ENCODE results near the gene PRLR. TPM values are rescaled to one million over a fixed set of nuclear protein-coding genes. Genes with fewer than 3 reads are reported as not detected.

PRLR gene
- total and polyA plus RNA-seq, 9 of the 15 experiments (the other 6 are each of a cell fraction or from before 2014, with no cell fraction given) = 0.02 TPM; not detected in 8

DNA sequence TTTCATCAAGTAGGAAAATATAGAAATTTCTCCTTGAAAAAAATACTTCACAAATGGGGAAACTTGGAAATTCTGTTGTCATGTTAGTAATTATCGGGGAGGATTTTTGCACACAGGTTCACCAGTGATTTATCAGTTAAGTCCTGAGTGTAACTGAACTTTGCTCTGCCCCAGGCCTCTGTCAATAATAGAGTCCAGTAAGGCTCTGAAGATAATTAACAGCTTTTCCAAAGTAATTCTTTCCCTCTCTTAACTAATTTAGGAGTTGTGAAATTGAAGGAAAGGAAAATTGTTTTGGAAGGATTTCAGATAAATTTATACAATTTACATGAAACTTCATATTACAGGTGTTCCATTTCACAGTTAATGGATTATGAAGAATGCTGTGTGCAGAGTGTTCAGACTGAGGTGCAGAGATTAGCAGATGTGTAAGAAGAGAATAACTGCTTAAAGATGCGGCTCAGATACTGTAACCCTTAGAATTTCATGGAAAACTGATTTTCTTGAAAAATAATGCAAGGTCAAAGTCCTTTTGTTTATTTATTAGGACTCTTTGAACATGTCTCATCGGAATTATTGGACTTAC, 179.7 kb downstream of the PRLR start:
- H3K4me2 ChIP-seq (ENCODE audit: insufficient read depth, low read length) = no peak overlapping the region
- no TSS peak for BruUV-seq (replicated peaks)
- 1% methylated on average over 3 of the region's 3 CpGs for WGBS (ENCODE audit: insufficient coverage, low coverage, missing lambda C conversion rate)
- intact Hi-C loops (cut with micrococcal nuclease) = no loop called here
- no peak overlapping the region for H3K4me3 ChIP-seq
- FAIRE-seq (no peak), ATAC-seq (no peak), DNase-seq (ENCODE audit: extremely low read depth in 1 of 4, low spot score in 3 of 4) (no peak)
- no peaks in the 10 kb centered on the region for H3K79me2 ChIP-seq (ENCODE audit: control insufficient read depth, insufficient read depth, low read length)
- H3K27me3 ChIP-seq (ENCODE audit: control insufficient read depth in 2 of 2, insufficient read depth in 2 of 2, low read length in 2 of 2) = peaks cover 11 to 16% of the 10 kb centered on the region in 2 experiments; a peak in 4 of 5 replicates
- in situ Hi-C loops (cut with MboI) = no loop called here
- ChIA-PET POLR2A (no interaction called here), CTCF (ENCODE audit: low intra/inter-chr PET ratio) (no interaction called here)
- no peak overlapping the region for H3K9ac ChIP-seq (ENCODE audit: insufficient read depth in 1 of 2, low read depth in 2 of 2, low read length in 2 of 2)
- no peaks in the 10 kb centered on the region for H3K9me3 ChIP-seq (replicated peaks; ENCODE audit: control insufficient read depth, insufficient read depth, low read depth, low read length)
- H2AFZ ChIP-seq (ENCODE audit: low read depth, low read length) = no peak overlapping the region
- no peak for TF ChIP-seq ZNF217 (CRISPR knock-in tag; IDR thresholded peaks at IDR 0.05)
- TF ChIP-seq, protein P1, sequence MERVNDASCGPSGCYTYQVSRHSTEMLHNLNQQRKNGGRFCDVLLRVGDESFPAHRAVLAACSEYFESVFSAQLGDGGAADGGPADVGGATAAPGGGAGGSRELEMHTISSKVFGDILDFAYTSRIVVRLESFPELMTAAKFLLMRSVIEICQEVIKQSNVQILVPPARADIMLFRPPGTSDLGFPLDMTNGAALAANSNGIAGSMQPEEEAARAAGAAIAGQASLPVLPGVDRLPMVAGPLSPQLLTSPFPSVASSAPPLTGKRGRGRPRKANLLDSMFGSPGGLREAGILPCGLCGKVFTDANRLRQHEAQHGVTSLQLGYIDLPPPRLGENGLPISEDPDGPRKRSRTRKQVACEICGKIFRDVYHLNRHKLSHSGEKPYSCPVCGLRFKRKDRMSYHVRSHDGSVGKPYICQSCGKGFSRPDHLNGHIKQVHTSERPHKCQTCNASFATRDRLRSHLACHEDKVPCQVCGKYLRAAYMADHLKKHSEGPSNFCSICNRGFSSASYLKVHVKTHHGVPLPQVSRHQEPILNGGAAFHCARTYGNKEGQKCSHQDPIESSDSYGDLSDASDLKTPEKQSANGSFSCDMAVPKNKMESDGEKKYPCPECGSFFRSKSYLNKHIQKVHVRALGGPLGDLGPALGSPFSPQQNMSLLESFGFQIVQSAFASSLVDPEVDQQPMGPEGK (CRISPR knock-in tag; IDR thresholded peaks at IDR 0.05; ENCODE audit: borderline replicate concordance) = no peak
- no peak for TF ChIP-seq ZBTB17 (CRISPR knock-in tag; IDR thresholded peaks at IDR 0.05)
- no peak for TF ChIP-seq CBFA2T3 (IDR thresholded peaks at IDR 0.05)
- TF ChIP-seq PRPF4 (IDR thresholded peaks at IDR 0.05; ENCODE audit: insufficient read depth, low read depth, low read length, poor library complexity, severe bottlenecking) = no peak
- no peak for TF ChIP-seq ZNF551 (CRISPR knock-in tag; IDR thresholded peaks at IDR 0.05)
- no peak for TF ChIP-seq CBFB (CRISPR knock-in tag; IDR thresholded peaks at IDR 0.05)
- TF ChIP-seq ZKSCAN1 (IDR thresholded peaks at IDR 0.05; ENCODE audit: low read depth, low read length) = no peak
- TF ChIP-seq, protein P2, sequence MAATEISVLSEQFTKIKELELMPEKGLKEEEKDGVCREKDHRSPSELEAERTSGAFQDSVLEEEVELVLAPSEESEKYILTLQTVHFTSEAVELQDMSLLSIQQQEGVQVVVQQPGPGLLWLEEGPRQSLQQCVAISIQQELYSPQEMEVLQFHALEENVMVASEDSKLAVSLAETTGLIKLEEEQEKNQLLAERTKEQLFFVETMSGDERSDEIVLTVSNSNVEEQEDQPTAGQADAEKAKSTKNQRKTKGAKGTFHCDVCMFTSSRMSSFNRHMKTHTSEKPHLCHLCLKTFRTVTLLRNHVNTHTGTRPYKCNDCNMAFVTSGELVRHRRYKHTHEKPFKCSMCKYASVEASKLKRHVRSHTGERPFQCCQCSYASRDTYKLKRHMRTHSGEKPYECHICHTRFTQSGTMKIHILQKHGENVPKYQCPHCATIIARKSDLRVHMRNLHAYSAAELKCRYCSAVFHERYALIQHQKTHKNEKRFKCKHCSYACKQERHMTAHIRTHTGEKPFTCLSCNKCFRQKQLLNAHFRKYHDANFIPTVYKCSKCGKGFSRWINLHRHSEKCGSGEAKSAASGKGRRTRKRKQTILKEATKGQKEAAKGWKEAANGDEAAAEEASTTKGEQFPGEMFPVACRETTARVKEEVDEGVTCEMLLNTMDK (IDR thresholded peaks at IDR 0.05; ENCODE audit: borderline replicate concordance, insufficient read depth, low read depth, low read length, poor library complexity, severe bottlenecking) = no peak
- TF ChIP-seq MLLT1 (IDR thresholded peaks at IDR 0.05) = no peak
- no peak for TF ChIP-seq SIN3A (IDR thresholded peaks at IDR 0.05; ENCODE audit: borderline replicate concordance in 2 of 2, control insufficient read depth in 1 of 2, low read depth in 2 of 2, low read length in 2 of 2)
- no peaks in the 10 kb centered on the region for H3K36me3 ChIP-seq (ENCODE audit: control insufficient read depth, insufficient read depth, low read length)
- no peaks in the 10 kb centered on the region for H4K20me1 ChIP-seq (replicated peaks; ENCODE audit: control insufficient read depth, insufficient read depth, low read length)
- H3K27ac ChIP-seq (ENCODE audit: extremely low read depth, low read depth, low read length) = no peak overlapping the region
- no peaks in the 10 kb centered on the region for H3K4me1 ChIP-seq (replicated peaks in 1 of 2; ENCODE audit: control insufficient read depth in 2 of 2, insufficient read depth in 2 of 2, low read length in 2 of 2)
- no peaks in the 10 kb centered on the region for H3K9me1 ChIP-seq (ENCODE audit: control insufficient read depth, insufficient read depth, low read length)

All from K562 (cell line).